HG02981 (cell line): ENCODE measurements around the gene ZNF322.
"Not testable (repeated sequence)": the region's sequence is repeated elsewhere in the genome, so short reads cannot be mapped to it uniquely, and the experiment has no call there.

Source experiments
- ATAC-seq: cut with Tn5 transposase; IDR thresholded peaks from one replicate; pipeline ENCODE4 v1.9.1; 2021; ENCODE audit warnings: mild to moderate bottlenecking, moderate library complexity; ENCODE audit not compliant: unreplicated experiment

Gene ZNF322

GRCh38 chr6:26659042-26659999 lies at the start of gene ZNF322:
TSS of gene ZNF322 (minus strand) at chr6:26659746. CDS start at chr6:26638553, 21,193 bp downstream.
- ATAC-seq = peak; percentile 98

GRCh38 chr6:26705780-26706179 lies 46.2 kb upstream of the ZNF322 start:
- ATAC-seq = not testable (repeated sequence)

- not testable (repeated sequence) for ATAC-seq
These were observed 45.8 kb upstream of the ZNF322 start for GRCh38 chr6:26705352-26705751.

GRCh38 chr6:26701023-26701747 lies 41.6 kb upstream of the ZNF322 start:
- not testable (repeated sequence) for ATAC-seq

- not testable (repeated sequence) for ATAC-seq
These were observed 38.0 kb upstream of the ZNF322 start for GRCh38 chr6:26697496-26697895.

- ATAC-seq = not testable (repeated sequence)
These were observed 29.9 kb upstream of the ZNF322 start for GRCh38 chr6:26689324-26689947.

GRCh38 chr6:26682435-26683042 lies 23.0 kb upstream of the ZNF322 start:
- ATAC-seq = not testable (repeated sequence)

GRCh38 chr6:26673287-26673686 lies 13.7 kb upstream of the ZNF322 start:
- ATAC-seq = not testable (repeated sequence)

- ATAC-seq = not testable (repeated sequence)
These were observed 11.0 kb upstream of the ZNF322 start for GRCh38 chr6:26670558-26670957.

- not testable (repeated sequence) for ATAC-seq
These were observed 10.5 kb upstream of the ZNF322 start for GRCh38 chr6:26670003-26670402.

GRCh38 chr6:26660000-26660361 lies 435 bp upstream of the ZNF322 start:
- peak; percentile 36 for ATAC-seq

- no peak for ATAC-seq
These were observed 2.3 kb downstream of the ZNF322 start for GRCh38 chr6:26657256-26657655.

GRCh38 chr6:26653007-26653406 lies 6.5 kb downstream of the ZNF322 start:
- no peak for ATAC-seq

- no peak for ATAC-seq
These were observed 8.3 kb downstream of the ZNF322 start for GRCh38 chr6:26651133-26651781.

- ATAC-seq = no peak
These were observed 13.5 kb downstream of the ZNF322 start for GRCh38 chr6:26646074-26646473.

- ATAC-seq = no peak
These were observed 18.7 kb downstream of the ZNF322 start for GRCh38 chr6:26640806-26641205.

- ATAC-seq = no peak
These were observed 30.2 kb downstream of the ZNF322 start for GRCh38 chr6:26629359-26629758.

- ATAC-seq = no peak
These were observed 31.7 kb downstream of the ZNF322 start for GRCh38 chr6:26627843-26628242.

GRCh38 chr6:26624557-26624956 lies 35.0 kb downstream of the ZNF322 start:
- ATAC-seq = no peak

GRCh38 chr6:26623339-26623859 lies 36.1 kb downstream of the ZNF322 start:
- no peak for ATAC-seq
